Effector CD8-positive, alpha-beta T cell (primary cell): ENCODE results near the gene CAMKK1.
"Not testable (repeated sequence)": the region's sequence is repeated elsewhere in the genome, so short reads cannot be mapped to it uniquely, and the experiment has no call there.

Experiments used
- DNase-seq: peaks from one replicate; lab custom pipeline; 2025; lab: John Stamatoyannopoulos, UW

Gene CAMKK1

GRCh38 chr17:3879591-3880417 is 13.0 kb downstream of the CAMKK1 start:
- no peak for DNase-seq

GRCh38 chr17:3879186-3879585 is 13.7 kb downstream of the CAMKK1 start:
- DNase-seq = no peak

- no peak for DNase-seq
Measured at GRCh38 chr17:3877220-3877619, 15.6 kb downstream of the CAMKK1 start.

- DNase-seq = no peak
Measured at GRCh38 chr17:3875317-3875716, 17.5 kb downstream of the CAMKK1 start.

- DNase-seq = no peak
Measured at GRCh38 chr17:3873862-3874261, 19.0 kb downstream of the CAMKK1 start.

GRCh38 chr17:3870871-3871306 is 22.0 kb downstream of the CAMKK1 start:
- no peak for DNase-seq

GRCh38 chr17:3867606-3868005 is 25.2 kb downstream of the CAMKK1 start:
- no peak for DNase-seq

- DNase-seq = no peak
Measured at GRCh38 chr17:3867106-3867505, 25.7 kb downstream of the CAMKK1 start.

- DNase-seq = no peak
Measured at GRCh38 chr17:3866276-3866675, 26.6 kb downstream of the CAMKK1 start.

GRCh38 chr17:3865176-3865575 is 27.7 kb downstream of the CAMKK1 start:
- DNase-seq = no peak

- no peak for DNase-seq
Measured at GRCh38 chr17:3864534-3864933, 28.3 kb downstream of the CAMKK1 start.

GRCh38 chr17:3861761-3862681 is 30.8 kb downstream of the CAMKK1 start:
- no peak for DNase-seq

GRCh38 chr17:3860939-3861700 is 31.7 kb downstream of the CAMKK1 start:
- no peak for DNase-seq

- no peak for DNase-seq
Measured at GRCh38 chr17:3859940-3860339, 32.9 kb downstream of the CAMKK1 start.

GRCh38 chr17:3857261-3858105 is 35.4 kb downstream of the CAMKK1 start:
- no peak for DNase-seq

GRCh38 chr17:3854204-3854603 is 38.6 kb downstream of the CAMKK1 start:
- not testable (repeated sequence) for DNase-seq

GRCh38 chr17:3852561-3852960 is 40.3 kb downstream of the CAMKK1 start:
- no peak for DNase-seq

- no peak for DNase-seq
Measured at GRCh38 chr17:3851461-3852100, 41.3 kb downstream of the CAMKK1 start.

GRCh38 chr17:3848229-3848835 is 44.5 kb downstream of the CAMKK1 start:
- DNase-seq = no peak

GRCh38 chr17:3847165-3847670 is 45.6 kb downstream of the CAMKK1 start:
- DNase-seq = no peak
